Activated naive CD4-positive, alpha-beta T cell treated with anti-CD3 and anti-CD28 coated beads, Interleukin-2, amount 10 ng/mL, durations not matched to agents 7 days and 5 days (primary cell): ENCODE results near the gene OASL.

Experiments
- CTCF ChIA-PET: fragments of 350-600 bp; sonication (Branson Sonifier 250); formaldehyde crosslinking; loops from one replicate; lab custom pipeline; 2021; ENCODE audit warnings: antibody characterized with exemption; lab: Charles Lee
- DNase-seq: peaks from one replicate; pipeline ENCODE4 v3.0.0-alpha.2; 2020
- H3K27ac Mint-ChIP-seq: one replicate; pipeline ENCODE4 v1.8.0; 2021; ENCODE audit warnings: mild to moderate bottlenecking, moderate library complexity, mixed read lengths
- H3K27me3 Mint-ChIP-seq: one replicate; pipeline ENCODE4 v1.8.0; 2021; ENCODE audit warnings: mild to moderate bottlenecking, mixed read lengths
- H3K36me3 Mint-ChIP-seq: one replicate; pipeline ENCODE4 v1.8.0; 2021; ENCODE audit warnings: mixed read lengths
- H3K4me1 Mint-ChIP-seq: one replicate; pipeline ENCODE4 v1.8.0; 2021; ENCODE audit warnings: mixed read lengths
- H3K4me3 Mint-ChIP-seq: one replicate; pipeline ENCODE4 v1.8.0; 2021; ENCODE audit warnings: mild to moderate bottlenecking, moderate library complexity, mixed read lengths
- H3K9me3 Mint-ChIP-seq: one replicate; pipeline ENCODE4 v1.8.0; 2021; ENCODE audit warnings: mixed read lengths

OASL gene

DNA sequence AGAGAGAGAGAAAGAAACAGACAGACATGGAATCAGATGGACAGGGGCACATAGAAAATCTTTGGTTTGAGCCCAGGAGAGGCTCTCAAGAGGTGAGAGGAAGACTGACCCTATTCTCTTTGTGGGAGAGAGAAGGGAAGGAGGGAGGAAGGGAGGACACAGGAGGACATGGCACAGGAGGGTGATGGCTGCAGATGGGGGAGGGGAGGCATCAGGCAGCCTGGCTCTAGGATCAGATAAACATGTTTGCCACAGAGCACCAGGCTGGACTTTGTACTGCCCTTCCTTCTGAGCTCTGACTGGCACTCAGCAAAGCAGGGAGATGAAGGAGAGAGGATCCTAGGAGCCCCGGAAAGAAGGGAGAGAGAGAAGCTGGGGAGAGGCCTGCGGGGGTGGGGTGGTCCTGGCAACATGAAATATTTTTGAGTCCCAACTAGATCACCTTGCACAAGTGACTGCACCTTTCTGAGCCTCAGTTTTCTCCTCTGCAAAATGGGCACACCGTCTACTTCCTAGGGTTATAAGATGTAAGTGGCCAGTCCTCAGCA, 54.6 kb downstream of the OASL start:
- Mint-ChIP-seq H3K4me3 (no peak overlapping the region), H3K4me1 (no peaks in the 10 kb centered on the region), H3K27ac (no peak overlapping the region), H3K27me3 (peaks cover 9% of the 10 kb centered on the region), H3K9me3 (no peaks in the 10 kb centered on the region), H3K36me3 (no peaks in the 10 kb centered on the region)
- DNase-seq, result no peak
- CTCF ChIA-PET, result interaction anchor here (1.4 to 1.8 kb wide), 3 partner anchors 13 to 337 kb away, joined by 4 to 6 read pairs (median 5); no protein-coding TSS in a partner anchor

DNA sequence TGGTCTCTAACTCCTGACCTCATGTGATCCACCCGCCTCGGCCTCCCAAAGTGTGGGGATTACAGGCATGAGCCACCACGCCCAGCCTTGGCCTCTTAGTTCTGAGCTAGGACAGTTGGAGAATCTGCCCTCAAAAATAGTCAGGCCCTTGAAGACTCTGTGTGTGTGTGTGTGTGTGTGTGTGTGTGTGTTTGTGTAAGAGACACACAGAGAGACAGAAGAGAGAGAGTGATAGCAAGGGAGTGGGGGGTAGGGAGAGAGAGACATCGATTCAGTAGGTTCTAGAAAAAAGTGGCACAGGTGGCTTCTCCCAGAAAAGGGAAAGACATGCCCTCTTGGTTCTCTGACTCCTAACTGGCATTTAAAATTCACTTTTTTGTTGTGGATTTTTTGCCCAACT, 55.3 kb downstream of the OASL start:
- Mint-ChIP-seq H3K27ac (no peak overlapping the region), H3K27me3 (peaks cover 9% of the 10 kb centered on the region), H3K4me3 (no peak overlapping the region), H3K4me1 (no peaks in the 10 kb centered on the region), H3K9me3 (no peaks in the 10 kb centered on the region), H3K36me3 (no peaks in the 10 kb centered on the region)
- no peak for DNase-seq
- CTCF ChIA-PET, result interaction anchor here (0.7 to 1.8 kb wide), 4 partner anchors 12 to 348 kb away, joined by 3 to 6 read pairs (median 4); no protein-coding TSS in a partner anchor

DNA sequence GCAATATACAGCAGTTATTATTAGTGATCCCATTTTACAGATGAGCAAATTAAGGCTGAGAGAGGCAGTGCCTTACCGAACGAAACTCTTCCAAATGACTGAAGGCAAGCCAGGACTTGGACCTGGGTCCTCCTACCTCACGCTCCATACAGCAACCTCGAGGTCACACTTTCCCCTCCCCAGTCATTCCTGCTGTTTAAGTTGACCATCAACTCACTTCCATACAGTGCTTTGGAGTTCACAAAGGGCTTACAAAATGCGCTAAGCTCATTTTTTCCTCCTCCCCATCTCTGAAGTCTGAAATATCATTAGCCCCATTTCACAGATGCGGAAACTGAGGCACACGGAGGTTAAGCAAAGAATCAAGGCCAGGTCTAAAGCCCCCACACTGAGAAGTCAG, 56.4 kb downstream of the OASL start:
- peaks cover 9% of the 10 kb centered on the region for H3K27me3 Mint-ChIP-seq
- no peak for DNase-seq
- H3K4me3 Mint-ChIP-seq, result no peak overlapping the region
- no peaks in the 10 kb centered on the region for H3K9me3 Mint-ChIP-seq
- CTCF ChIA-PET, result interaction anchor here (0.8 to 1.8 kb wide), 2 partner anchors 8 to 336 kb away, joined by 3 to 5 read pairs; no protein-coding TSS in a partner anchor
- no peaks in the 10 kb centered on the region for H3K36me3 Mint-ChIP-seq
- H3K4me1 Mint-ChIP-seq, result no peaks in the 10 kb centered on the region
- H3K27ac Mint-ChIP-seq, result no peak overlapping the region

DNA sequence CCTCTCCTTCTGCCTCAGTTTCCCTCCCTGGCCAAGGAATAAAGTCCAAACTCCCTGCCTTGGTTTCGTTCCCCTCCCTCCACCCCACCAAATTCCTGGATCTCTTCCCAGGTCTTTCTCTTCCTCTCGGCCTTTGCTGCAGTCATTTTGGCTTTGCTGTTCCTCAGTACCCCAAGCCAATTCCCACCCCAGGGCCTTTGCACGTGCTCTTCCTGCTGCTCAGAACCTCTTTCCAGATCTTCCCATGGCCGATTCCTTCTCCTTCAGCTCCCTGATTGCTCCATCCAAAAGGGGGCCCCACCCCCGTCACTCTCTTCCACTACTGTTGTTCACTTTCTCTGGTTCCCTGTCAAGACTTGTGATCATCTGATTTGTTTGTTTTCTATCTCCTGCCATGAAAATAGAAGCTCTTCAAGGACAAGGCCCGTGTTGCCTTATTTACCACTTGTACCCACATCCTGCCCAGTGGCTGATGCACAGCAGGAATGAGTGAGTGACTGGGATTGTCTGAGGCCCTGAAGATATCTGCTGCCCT, 57.6 kb downstream of the OASL start:
- Mint-ChIP-seq H3K4me1 (no peaks in the 10 kb centered on the region), H3K4me3 (no peak overlapping the region), H3K27ac (no peak overlapping the region), H3K9me3 (no peaks in the 10 kb centered on the region), H3K36me3 (no peaks in the 10 kb centered on the region), H3K27me3 (peaks cover 9% of the 10 kb centered on the region)
- DNase-seq, result no peak
- CTCF ChIA-PET, result interaction anchor here (0.6 to 2.2 kb wide), 3 partner anchors 10 to 1002 kb away, joined by 4 to 7 read pairs (median 4); no protein-coding TSS in a partner anchor

- H3K4me3 Mint-ChIP-seq, result no peak overlapping the region
- no peak overlapping the region for H3K27ac Mint-ChIP-seq
- DNase-seq, result no peak
- CTCF ChIA-PET, result interaction anchor here (1.4 to 2.2 kb wide), 2 partner anchors 9 to 334 kb away, joined by 4 to 7 read pairs; no protein-coding TSS in a partner anchor
- no peaks in the 10 kb centered on the region for H3K9me3 Mint-ChIP-seq
- no peaks in the 10 kb centered on the region for H3K36me3 Mint-ChIP-seq
- H3K27me3 Mint-ChIP-seq, result peaks cover 9% of the 10 kb centered on the region
- no peaks in the 10 kb centered on the region for H3K4me1 Mint-ChIP-seq
Measured at GRCh38 chr12:120980800-120981368, 58.2 kb downstream of the OASL start.

DNA sequence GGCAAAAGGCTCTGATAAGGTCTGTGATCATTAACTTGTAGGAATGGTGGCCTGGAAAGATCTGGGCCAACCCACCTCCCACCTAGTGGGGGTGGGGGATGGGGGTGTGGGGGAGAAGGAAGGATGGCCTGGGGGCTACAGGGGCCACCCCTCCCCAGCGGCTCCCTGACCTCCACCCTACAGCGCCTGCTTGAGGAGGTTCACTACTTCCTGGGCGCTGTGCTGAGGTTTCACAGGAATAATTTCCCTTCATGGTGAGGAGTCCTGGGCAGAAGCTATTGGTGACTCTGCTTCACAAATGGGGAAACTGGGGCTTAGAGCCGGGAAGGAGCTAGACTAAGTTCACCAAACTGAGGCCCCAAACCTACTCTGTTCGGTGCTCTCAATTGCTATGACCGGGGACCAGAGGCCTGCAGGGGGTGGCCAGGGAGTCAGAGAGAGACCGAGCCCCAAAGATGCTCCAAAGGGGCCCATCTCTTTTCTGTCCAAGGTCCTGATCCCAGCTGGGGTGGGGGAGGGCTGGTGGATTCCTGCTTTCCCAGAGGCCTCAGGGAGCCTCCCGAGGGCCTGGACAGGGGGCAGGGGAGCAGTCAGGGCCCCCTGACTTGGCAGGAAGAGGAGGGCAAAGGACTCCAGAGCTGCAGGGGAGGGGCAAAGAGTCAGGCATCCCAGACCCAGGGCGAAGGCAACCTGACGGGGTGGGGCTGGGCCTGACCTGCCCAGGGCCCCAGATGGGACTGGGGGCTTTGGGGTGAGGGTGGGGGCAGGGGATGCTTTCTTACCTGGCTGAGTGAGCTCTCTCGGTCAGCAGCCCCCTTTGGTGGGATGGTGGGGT, 59.0 kb downstream of the OASL start:
- Mint-ChIP-seq H3K27me3 (peaks cover 9% of the 10 kb centered on the region), H3K4me1 (no peaks in the 10 kb centered on the region), H3K9me3 (no peaks in the 10 kb centered on the region), H3K36me3 (no peaks in the 10 kb centered on the region), H3K27ac (no peak overlapping the region), H3K4me3 (no peak overlapping the region)
- CTCF ChIA-PET, result interaction anchor here (1.0 to 2.2 kb wide), 3 partner anchors 8 to 345 kb away, joined by 3 to 7 read pairs (median 4); no protein-coding TSS in a partner anchor
- no peak for DNase-seq

DNA sequence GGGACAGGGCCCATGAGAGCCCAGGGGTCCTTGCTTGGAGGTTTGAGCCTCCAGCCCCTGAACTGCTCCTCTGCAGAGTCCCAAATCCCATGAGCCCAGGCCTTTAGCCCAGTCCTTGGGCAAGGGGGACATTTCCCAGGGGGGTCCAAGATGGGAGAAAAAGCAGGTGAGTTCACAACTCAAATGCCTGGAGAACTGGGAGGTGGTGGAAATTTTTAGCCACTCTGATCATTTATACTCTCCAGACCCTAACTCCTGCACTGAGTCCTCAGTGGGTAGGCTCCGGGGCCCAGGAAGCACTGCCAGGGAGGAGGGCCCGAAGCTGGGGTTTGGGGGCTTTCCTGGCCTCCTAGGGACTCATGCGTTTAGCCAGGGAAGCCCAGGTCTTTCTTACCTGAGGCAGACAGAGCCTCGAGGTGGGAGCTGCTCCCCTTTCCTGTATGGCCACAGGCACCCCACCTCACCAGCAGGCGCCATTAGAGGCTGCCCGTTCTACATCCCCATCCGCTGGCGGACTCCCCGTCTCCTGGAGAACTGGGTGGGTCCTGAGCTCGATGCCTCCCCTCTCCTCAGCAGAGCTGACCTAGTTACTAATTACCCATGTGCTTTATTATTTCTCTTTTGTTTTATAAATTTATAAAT, 59.7 kb downstream of the OASL start:
- Mint-ChIP-seq H3K27me3 (peaks cover 7% of the 10 kb centered on the region), H3K36me3 (no peaks in the 10 kb centered on the region), H3K4me3 (no peak overlapping the region), H3K27ac (no peak overlapping the region), H3K4me1 (no peaks in the 10 kb centered on the region), H3K9me3 (no peaks in the 10 kb centered on the region)
- CTCF ChIA-PET, result interaction anchor here (1.0 kb wide), 1 partner anchor 344 kb away, joined by 3 read pairs; no protein-coding TSS in a partner anchor
- no peak for DNase-seq

GRCh38 chr12:120978296-120979219, 60.5 kb downstream of the OASL start, which contains the start of gene HNF1A:
Gene HNF1A, plus strand, starts transcription at chr12:120978543. Its CDS starts 226 bp downstream, at chr12:120978769.
- Mint-ChIP-seq H3K27ac (no peak within 1 kb of the TSS), H3K4me3 (no peak within 1 kb of the TSS), H3K27me3 (peaks cover 3% of the 10 kb centered on the region), H3K4me1 (no peaks in the 10 kb centered on the region), H3K9me3 (no peaks in the 10 kb centered on the region), H3K36me3 (no peaks in the 10 kb centered on the region)
- DNase-seq, result no peak
- CTCF ChIA-PET, result no interaction called here

GRCh38 chr12:120977531-120978295, 61.3 kb downstream of the OASL start:
- Mint-ChIP-seq H3K4me1 (no peaks in the 10 kb centered on the region), H3K36me3 (no peaks in the 10 kb centered on the region), H3K9me3 (no peaks in the 10 kb centered on the region), H3K27ac (no peak overlapping the region), H3K27me3 (peaks cover 8% of the 10 kb centered on the region), H3K4me3 (no peak overlapping the region)
- CTCF ChIA-PET, result no interaction called here
- DNase-seq, result no peak

DNA sequence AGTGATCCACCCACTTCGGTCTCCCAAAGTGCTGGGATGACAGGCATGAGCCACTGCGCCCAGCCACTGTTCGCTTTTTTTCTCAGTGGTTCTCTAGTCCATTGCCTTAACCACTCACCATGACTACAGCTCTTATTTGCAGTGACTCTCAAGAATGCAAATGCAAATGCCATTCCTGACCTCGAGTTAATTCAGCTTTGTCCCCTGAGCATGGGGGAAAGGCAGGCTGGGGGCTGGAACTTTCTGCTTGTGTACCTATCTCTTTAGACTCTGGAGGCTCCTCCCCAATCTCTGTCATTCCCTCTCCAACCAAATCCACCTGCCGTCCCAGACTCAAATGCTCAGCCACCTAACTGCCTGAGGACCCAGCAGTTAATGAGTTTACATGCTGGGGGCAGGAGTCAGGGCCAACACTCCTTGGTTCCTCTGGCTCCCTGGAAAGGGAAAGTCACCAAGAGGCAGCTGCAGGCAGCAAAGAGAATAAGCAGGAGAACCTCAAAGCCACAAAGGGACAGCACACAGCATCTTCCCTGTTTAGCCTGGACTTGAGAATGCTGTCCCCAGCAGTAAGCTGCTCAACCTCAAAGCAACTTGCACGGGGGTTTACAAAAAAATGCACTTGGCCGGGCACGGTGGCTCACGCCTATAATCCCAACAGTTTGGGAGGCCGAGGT, 66.0 kb downstream of the OASL start:
- Mint-ChIP-seq H3K9me3 (no peaks in the 10 kb centered on the region), H3K4me3 (no peak overlapping the region), H3K27ac (no peak overlapping the region), H3K36me3 (no peaks in the 10 kb centered on the region), H3K27me3 (peaks cover 10% of the 10 kb centered on the region), H3K4me1 (peaks cover 8% of the 10 kb centered on the region)
- DNase-seq, result no peak
- CTCF ChIA-PET, result interaction anchor here (0.6 to 3.7 kb wide), 9 partner anchors 12 to 390 kb away, joined by 3 to 30 read pairs (median 10); partner anchors contain the start of gene POP5

DNA sequence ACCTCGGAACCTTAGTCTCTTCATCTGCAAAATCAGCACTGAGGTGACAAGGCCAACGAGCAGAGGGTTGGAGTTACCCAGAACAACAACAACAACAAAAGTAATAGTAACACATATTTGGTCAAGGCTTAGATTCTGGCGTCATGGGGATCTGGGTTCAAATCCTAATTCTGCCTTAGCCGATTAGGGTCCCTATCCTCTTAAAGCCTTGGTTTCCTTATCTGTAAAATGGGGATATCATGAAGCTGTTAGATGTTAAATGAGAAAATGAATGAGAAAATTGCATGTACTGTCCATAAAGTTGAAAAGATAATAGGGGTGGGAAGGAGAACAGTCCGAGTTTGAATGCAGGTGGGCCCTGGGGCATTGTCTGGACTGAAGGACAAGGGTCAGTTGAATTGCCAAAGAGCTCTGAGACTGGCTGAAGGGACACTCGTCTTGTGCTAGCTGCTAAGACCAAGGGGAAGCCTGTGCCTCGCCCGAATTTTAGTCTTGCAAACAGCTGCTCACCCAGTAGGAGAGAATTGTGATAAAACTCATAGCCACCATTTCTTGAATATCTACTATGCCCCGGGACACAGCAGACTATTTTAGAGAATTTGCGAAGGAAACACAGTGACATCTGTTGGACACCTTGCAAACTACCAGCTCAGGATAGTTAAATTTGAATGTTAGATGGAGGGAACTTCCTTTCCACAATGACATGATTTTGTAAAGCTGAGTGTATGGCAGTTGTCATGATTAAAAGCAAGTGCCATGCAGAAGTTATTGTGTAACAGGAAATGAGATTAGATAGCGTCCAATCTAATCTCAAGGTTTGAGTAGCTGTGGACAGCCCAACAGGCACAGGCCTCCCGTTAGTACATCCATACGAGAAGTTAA, 67.5 kb downstream of the OASL start:
- CTCF ChIA-PET, result interaction anchor here (0.6 to 3.7 kb wide), 38 partner anchors 8 to 389 kb away, joined by 3 to 30 read pairs (median 5); partner anchors contain the start of genes POP5 and SPPL3
- peaks cover 8% of the 10 kb centered on the region for H3K4me1 Mint-ChIP-seq
- H3K9me3 Mint-ChIP-seq, result no peaks in the 10 kb centered on the region
- H3K27me3 Mint-ChIP-seq, result peaks cover 14% of the 10 kb centered on the region
- no peaks in the 10 kb centered on the region for H3K36me3 Mint-ChIP-seq
- H3K4me3 Mint-ChIP-seq, result no peak overlapping the region
- DNase-seq, result peak; percentile 55
- H3K27ac Mint-ChIP-seq, result no peak overlapping the region
